ENCODE results near the gene FIBIN.

DNA sequence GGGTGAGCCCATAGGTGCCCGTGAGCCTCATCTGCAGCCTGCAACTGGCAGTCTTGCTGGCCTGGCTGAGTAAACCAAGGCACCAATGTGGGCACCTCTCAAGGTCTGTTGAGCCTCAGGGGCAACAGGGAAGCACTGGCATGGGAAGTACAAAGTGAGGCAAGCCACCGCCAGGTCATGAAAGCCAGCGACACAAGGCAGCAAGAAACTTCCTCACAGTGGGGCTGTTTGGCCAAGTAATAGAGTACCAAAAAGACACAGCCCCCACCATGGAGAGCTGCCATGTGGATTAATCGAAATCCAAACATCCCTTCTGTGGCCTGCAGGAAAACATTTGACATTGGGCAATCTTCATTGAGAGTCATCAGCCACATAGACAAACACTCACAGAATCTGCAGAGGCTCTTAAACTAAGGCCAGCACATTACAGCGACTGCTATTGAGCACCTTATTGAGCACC, 43.6 kb upstream of the FIBIN start:
- TF ChIP-seq CTCF (IDR thresholded peaks at IDR 0.05) (no peak), EZH2phosphoT487 (IDR thresholded peaks at IDR 0.05) (no peak), EZH2 (IDR thresholded peaks at IDR 0.05) (no peak)
